Neural crest cell (in vitro differentiated cells): ENCODE measurements around the gene BSG. TPM values are rescaled to one million over a fixed set of nuclear protein-coding genes. Genes with fewer than 3 reads are reported as not detected.
A peak's percentile ranks its signal among the peaks of the same experiment; 100 is the strongest.

ENCODE experiments used
- DNase-seq: peaks from one replicate; pipeline ENCODE4 v3.0.0; 2021; ENCODE audit warnings: low read depth, mixed read lengths, low spot score
- H3K27ac Mint-ChIP-seq: one replicate; pipeline ENCODE4 v1.8.0; 2021; ENCODE audit warnings: mild to moderate bottlenecking, mixed read lengths; ENCODE audit not compliant: unreplicated experiment
- H3K27me3 Mint-ChIP-seq: 2 replicates; pipeline ENCODE4 v1.8.0; 2021; ENCODE audit warnings: low read depth, mild to moderate bottlenecking, mixed read lengths
- H3K36me3 Mint-ChIP-seq: 2 replicates; pipeline ENCODE4 v1.8.0; 2021; ENCODE audit warnings: low read depth, mild to moderate bottlenecking, mixed read lengths
- H3K4me1 Mint-ChIP-seq: 2 replicates; pipeline ENCODE4 v1.8.0; 2021; ENCODE audit warnings: mixed read lengths
- H3K4me3 Mint-ChIP-seq: one replicate; pipeline ENCODE4 v1.8.0; 2021; ENCODE audit warnings: mild to moderate bottlenecking, mixed read lengths
- H3K9me3 Mint-ChIP-seq: 2 replicates; pipeline ENCODE4 v1.8.0; 2021; ENCODE audit warnings: mixed read lengths
- CTCF ChIP-seq: fragments of 200-600 bp; sonication (generic); conservative IDR thresholded peaks from 2 replicates; pipeline ENCODE4 v1.5.0; 2021; ENCODE audit warnings: antibody characterized with exemption, mild to moderate bottlenecking
- total RNA-seq: library from RNA; stranded (reverse); gene quantifications from 2 replicates; pipeline ENCODE4 v1.2.1, GENCODE V29; 2021

BSG gene
- total RNA-seq, 1 donor from 2014 or later: 613 TPM

GRCh38 chr19:590750-591098 is 18.3 kb downstream of the BSG start:
- Mint-ChIP-seq H3K9me3 (no peaks in the 10 kb centered on the region), H3K4me3 (no peak overlapping the region), H3K36me3 (no peaks in the 10 kb centered on the region), H3K27me3 (peaks cover 66% of the 10 kb centered on the region), H3K4me1 (no peaks in the 10 kb centered on the region), H3K27ac (no peak overlapping the region)
- TF ChIP-seq CTCF: no peak
- no peak for DNase-seq

DNA sequence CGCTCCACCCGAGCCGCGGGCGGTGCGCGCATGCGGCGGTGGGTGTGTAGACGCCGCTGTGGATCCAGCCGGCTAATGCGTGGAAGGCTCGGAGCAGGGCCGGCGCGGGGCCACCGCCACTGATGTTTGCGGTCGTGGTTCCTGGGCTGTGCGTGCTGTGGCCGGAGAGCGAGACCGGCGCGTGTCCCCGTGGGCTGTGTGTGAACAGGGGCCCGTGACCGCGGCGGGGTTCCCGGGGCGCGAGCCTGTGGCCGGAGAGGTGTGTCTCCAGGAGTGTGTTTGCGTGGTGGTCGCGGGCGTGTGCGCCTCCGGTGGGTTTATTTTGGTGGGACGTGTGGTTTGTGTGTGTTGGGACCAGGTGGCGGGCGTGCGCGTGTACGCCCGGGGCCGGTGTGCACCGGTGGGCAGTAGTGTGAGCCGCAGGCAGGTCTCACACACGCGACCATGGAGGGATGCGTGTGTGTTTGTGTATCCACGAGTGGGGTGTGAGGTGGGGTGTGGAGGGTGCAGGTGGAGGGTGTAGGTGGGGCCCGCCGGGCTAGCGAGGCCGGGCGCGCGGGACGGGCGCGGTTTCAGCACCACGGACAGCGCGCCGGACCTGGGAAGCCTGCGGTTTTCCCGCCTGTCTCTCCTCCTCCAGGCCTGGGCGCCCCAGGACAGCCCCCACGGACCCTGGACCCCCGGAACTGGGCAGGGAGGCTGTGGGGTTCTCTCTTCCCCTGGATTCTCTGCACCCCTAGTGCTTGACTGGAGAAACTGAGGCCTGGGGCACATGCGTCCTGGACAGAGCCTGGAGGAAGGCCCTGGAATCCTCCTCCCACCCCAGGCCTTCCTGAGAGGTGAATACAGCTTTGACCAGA is 18.9 kb downstream of the BSG start:
- H3K4me3 Mint-ChIP-seq: peak overlapping the region; percentile 70
- H3K36me3 Mint-ChIP-seq: no peaks in the 10 kb centered on the region
- peaks cover 62% of the 10 kb centered on the region for H3K27me3 Mint-ChIP-seq
- DNase-seq: peak; percentile 39
- no peaks in the 10 kb centered on the region for H3K9me3 Mint-ChIP-seq
- no peaks in the 10 kb centered on the region for H3K4me1 Mint-ChIP-seq
- H3K27ac Mint-ChIP-seq: peak overlapping the region; percentile 75
- TF ChIP-seq CTCF: no peak

- no peaks in the 10 kb centered on the region for H3K9me3 Mint-ChIP-seq
Observed at GRCh38 chr19:592101-592500, 19.7 kb downstream of the BSG start.

GRCh38 chr19:593055-593454 is 20.7 kb downstream of the BSG start:
- no peak for TF ChIP-seq CTCF
- DNase-seq: no peak
- H3K4me3 Mint-ChIP-seq: no peak overlapping the region
- H3K27ac Mint-ChIP-seq: no peak overlapping the region
- no peaks in the 10 kb centered on the region for H3K9me3 Mint-ChIP-seq
- peaks cover 49% of the 10 kb centered on the region for H3K27me3 Mint-ChIP-seq
- H3K36me3 Mint-ChIP-seq: no peaks in the 10 kb centered on the region
- no peaks in the 10 kb centered on the region for H3K4me1 Mint-ChIP-seq

More at GRCh38 chr19:592101-592500, 19.7 kb downstream of the BSG start:
- H3K4me3 Mint-ChIP-seq: no peak overlapping the region
- TF ChIP-seq CTCF: no peak
- no peak for DNase-seq
- no peaks in the 10 kb centered on the region for H3K36me3 Mint-ChIP-seq
- H3K27me3 Mint-ChIP-seq: peaks cover 56% of the 10 kb centered on the region
- no peaks in the 10 kb centered on the region for H3K4me1 Mint-ChIP-seq
- no peak overlapping the region for H3K27ac Mint-ChIP-seq

GRCh38 chr19:593505-593904 is 21.1 kb downstream of the BSG start:
- no peak for DNase-seq
- Mint-ChIP-seq H3K4me1 (no peaks in the 10 kb centered on the region), H3K9me3 (no peaks in the 10 kb centered on the region), H3K4me3 (peak overlapping the region; percentile 47), H3K36me3 (no peaks in the 10 kb centered on the region), H3K27me3 (peaks cover 45% of the 10 kb centered on the region), H3K27ac (no peak overlapping the region)
- TF ChIP-seq CTCF: no peak
